Measurements from ENCODE around the gene NRXN3.

The NRXN3 gene

GRCh38 chr14:79910086-79910485 lies 1739.9 kb downstream of the NRXN3 start:
- TF ChIP-seq CTCF (IDR thresholded peaks at IDR 0.05; ENCODE audit: extremely low read depth, missing control alignments): no peak

GRCh38 chr14:79911744-79912143 lies 1741.6 kb downstream of the NRXN3 start:
- DNase-seq (ENCODE audit: low spot score): no peak

More at GRCh38 chr14:79910086-79910485, 1739.9 kb downstream of the NRXN3 start:
- no peak for DNase-seq (ENCODE audit: low spot score)

GRCh38 chr14:79914595-79914994 lies 1744.4 kb downstream of the NRXN3 start:
- TF ChIP-seq CTCF (IDR thresholded peaks at IDR 0.05; ENCODE audit: extremely low read depth, missing control alignments): no peak
- DNase-seq (ENCODE audit: low spot score): no peak

More at GRCh38 chr14:79911744-79912143, 1741.6 kb downstream of the NRXN3 start:
- no peak for TF ChIP-seq CTCF (IDR thresholded peaks at IDR 0.05; ENCODE audit: extremely low read depth, missing control alignments)

GRCh38 chr14:79915406-79915805 lies 1745.2 kb downstream of the NRXN3 start:
- DNase-seq (ENCODE audit: low spot score): no peak

GRCh38 chr14:79916281-79916680 lies 1746.1 kb downstream of the NRXN3 start:
- no peak for DNase-seq (ENCODE audit: low spot score)
- TF ChIP-seq CTCF (IDR thresholded peaks at IDR 0.05; ENCODE audit: extremely low read depth, missing control alignments): no peak

More at GRCh38 chr14:79915406-79915805, 1745.2 kb downstream of the NRXN3 start:
- TF ChIP-seq CTCF (IDR thresholded peaks at IDR 0.05; ENCODE audit: extremely low read depth, missing control alignments): no peak

- DNase-seq (ENCODE audit: low spot score): no peak
- no peak for TF ChIP-seq CTCF (IDR thresholded peaks at IDR 0.05; ENCODE audit: extremely low read depth, missing control alignments)
Measured at GRCh38 chr14:79916892-79917291, 1746.7 kb downstream of the NRXN3 start.

Data from GM20000 (cell line).